GM12892 (cell line): ENCODE results near the gene HBB.

ENCODE experiments used
- POLR2A ChIP-seq: IDR thresholded peaks from 2 replicates; pipeline ENCODE4 v1.6.1; 2011; ENCODE audit warnings: low read depth, low read length, control low read depth
- TAF1 ChIP-seq: IDR thresholded peaks from 2 replicates; pipeline ENCODE4 v1.6.1; 2011; ENCODE audit warnings: low read depth, mild to moderate bottlenecking, control low read depth, low read length, borderline replicate concordance

DNA sequence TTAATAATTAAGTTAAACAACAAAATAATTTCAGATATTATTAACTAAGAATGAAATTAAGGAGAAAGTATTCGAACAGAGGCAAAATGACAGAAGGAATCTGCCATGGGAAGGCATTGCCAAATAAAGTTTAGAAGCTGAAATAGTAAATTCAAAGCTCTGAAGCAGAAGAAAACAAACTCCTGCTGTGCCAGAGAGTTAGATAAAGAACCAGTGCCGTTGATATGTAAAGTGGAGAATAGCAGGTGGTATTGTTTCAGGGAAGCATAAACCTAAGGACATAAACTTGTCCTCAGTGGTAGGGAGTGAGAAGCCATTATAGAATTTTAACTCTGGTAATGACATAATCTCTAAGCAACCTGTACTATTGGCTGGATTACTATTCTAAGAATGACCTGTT lies 30.4 kb upstream of the HBB start:
- TF ChIP-seq POLR2A (no peak), TAF1 (no peak)
